ENCODE results near the gene SMARCA5.

Gene SMARCA5

GRCh38 chr4:143539670-143540023 is 26.1 kb downstream of the SMARCA5 start:
- no peak for DNase-seq

DNA sequence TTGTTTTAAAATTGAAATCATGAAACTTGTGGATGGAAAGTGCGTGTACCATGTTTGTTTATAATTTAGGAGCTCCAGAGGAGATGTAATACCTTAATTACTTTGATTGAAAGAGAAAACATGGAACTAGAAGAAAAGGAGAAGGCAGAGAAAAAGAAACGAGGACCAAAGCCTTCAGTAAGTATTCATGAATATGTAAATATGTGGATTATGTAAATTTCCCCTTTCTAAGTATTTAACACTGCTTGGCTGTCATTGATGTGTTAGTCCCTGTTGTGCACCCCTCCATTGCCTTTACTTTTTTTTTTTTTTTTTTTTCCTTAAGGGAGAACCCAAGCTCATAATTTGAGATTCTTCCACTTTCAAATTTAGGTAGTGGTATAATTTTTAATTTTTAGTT is 36.4 kb downstream of the SMARCA5 start:
- no peak for DNase-seq

- DNase-seq: no peak
These were observed 41.5 kb downstream of the SMARCA5 start for GRCh38 chr4:143554728-143555597.

- no peak for DNase-seq
These were observed 42.2 kb downstream of the SMARCA5 start for GRCh38 chr4:143555676-143556075.

DNA sequence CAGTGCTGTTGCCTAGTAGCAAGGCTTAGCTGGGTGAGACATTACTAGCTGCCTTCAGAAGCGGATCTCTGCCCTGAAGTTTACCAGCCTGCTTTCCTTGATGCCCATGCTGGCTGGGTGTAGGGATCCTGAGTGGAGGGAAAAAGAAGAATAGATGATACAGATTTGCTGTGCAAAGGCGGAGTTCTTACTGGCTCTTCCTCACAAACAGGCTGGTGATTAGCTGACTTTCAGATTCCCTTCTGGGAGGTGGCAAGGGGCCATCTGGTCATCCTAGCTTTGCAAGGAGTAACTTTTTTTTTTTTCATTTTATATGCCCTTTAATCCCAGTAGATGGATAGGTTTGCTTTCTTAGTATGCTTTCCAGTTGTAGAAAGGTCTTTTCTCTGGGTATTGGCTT is 44.8 kb downstream of the SMARCA5 start:
- no peak for DNase-seq

- peak; percentile 61 for DNase-seq
These were observed 45.6 kb downstream of the SMARCA5 start for GRCh38 chr4:143558823-143559756.

DNA sequence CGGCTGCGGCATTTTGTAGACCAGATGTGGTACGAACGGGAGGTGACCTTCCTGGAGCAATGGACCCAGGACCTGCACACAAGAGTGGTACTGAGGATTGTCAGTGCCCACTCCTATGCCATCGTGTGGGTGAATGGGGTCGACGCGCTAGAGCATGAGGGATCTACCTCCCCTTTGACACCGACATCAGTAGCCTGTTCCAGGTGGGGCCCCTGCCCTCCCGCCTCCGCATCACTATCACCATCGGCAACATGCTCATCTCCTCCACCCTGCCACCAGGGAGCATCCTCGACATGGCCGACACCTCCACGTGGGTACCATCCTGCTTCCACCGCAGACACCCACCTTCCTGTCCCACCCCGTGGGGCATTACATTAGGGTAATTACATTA is 46.2 kb downstream of the SMARCA5 start:
- peak; percentile 3 for DNase-seq

- DNase-seq: no peak
These were observed 51.0 kb downstream of the SMARCA5 start for GRCh38 chr4:143564472-143564871.

DNA sequence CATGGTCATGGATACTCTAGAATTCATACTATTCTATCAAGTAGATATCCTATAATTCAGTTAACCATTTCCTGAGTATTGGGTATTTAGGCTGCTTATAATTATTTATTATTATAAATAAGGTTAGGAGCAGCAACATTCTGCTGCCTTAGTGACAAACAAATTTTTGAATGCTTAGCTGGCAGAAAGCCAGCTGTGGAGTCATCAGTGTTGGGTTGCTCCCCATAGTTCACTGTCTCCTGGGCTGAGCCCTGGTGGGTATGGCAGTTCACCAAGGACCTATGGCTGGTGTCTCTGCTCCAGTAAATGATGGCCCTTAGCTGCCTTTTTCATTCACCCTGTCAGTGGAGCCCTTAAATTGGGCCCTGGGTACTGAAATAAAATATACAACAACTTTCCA is 61.8 kb downstream of the SMARCA5 start:
- no peak for DNase-seq

DNA sequence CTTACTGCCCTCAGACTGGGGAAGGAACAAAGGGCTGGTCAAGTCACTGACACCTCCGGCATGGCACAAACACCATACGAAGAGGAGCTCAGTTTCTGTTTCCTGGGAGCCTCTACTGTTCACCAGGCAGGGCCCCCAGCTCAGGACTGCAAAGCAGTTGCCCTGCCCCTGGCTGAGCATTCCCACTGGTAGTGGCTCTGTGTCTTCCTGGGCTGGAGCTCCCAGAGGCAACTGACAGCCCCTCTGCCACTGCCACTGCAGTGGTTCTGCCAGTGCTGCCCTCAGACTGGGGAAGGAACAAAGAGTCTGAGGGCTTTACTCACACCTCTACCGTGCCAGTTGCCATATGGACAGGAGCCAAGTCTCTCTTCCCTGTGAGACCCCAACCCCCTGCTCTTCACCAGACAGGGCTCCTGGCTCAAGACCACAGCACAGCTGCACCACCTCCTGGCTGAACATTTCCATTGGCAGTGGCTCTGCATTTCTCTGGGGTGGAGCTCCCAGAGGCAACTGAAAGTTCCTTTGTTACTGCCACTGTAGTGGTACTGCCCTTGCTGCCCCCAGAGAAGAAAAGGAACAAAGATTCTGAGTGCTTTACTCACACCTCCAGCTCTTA is 67.9 kb downstream of the SMARCA5 start:
- DNase-seq: no peak

- no peak for DNase-seq
These were observed 72.0 kb downstream of the SMARCA5 start for GRCh38 chr4:143585548-143585947.

DNA sequence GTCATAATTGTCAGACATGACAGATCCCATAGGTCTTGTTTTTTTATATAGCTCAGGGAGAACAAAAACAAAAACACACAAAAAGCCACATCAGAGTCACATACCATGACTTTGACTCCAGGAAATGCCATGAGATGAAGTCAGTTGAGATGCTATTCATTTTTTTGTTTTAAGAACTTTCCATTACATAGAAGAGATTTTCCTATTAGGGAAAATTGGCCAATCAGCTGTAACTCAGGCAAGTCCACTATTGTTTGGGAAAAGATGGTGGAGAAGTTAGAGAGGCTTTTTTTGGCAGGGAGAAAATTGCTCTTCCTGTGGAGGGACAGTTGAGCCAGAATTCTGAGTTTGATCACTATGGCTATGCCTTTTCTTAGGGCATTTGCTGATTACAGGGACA is 72.6 kb downstream of the SMARCA5 start:
- no peak for DNase-seq

GRCh38 chr4:143587703-143588102 is 74.2 kb downstream of the SMARCA5 start:
- DNase-seq: no peak

DNA sequence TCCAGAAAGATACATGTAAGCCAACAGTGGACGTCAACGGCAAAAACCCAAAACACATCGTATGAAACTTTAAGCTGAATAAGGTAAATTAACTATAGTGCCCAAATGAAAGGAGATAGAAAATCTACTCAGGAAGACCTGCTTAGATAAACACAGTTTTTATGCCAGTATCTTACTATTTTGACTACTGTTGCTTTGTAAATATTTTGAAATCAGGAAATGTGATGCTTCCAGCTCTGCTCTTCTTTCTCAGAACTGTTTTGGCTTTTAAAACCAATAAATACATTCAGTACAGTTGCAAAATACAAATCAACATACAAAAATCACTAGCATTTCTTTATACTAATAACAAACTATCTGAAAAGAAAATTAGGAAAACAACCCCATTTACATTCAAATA is 83.8 kb downstream of the SMARCA5 start:
- DNase-seq: no peak

- DNase-seq: no peak
These were observed 85.3 kb downstream of the SMARCA5 start for GRCh38 chr4:143598816-143599215.

GRCh38 chr4:143599827-143600226 is 86.3 kb downstream of the SMARCA5 start:
- DNase-seq: no peak

DNA sequence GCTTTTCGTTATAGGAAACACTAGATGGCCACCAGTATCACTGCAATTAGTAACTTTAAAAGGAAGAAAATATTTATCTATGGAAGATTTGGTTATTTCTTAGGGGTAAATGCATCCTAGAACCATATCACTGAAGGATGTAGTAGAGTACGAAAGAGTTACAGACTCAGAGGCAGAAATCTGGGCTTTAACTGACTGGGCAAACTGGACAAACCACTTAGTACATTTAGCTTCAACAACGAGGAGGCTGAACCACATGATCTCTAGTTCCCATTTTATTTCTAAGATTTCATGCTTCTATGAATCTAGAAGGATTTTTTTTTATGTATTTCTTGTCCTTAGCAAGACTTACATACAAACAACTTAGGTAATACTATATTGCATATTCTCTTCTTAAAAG is 93.0 kb downstream of the SMARCA5 start:
- DNase-seq: no peak

Data from activated CD4-positive, alpha-beta T cell treated with anti-CD3 and anti-CD28 coated beads, Interleukin-2, amount 50 U/mL, for 16 hours (primary cell).